Mesenchymal stem cell (in vitro differentiated cells and primary cell): ENCODE results near the gene DBF4B. TPM values are rescaled to one million over a fixed set of nuclear protein-coding genes. Genes with fewer than 3 reads are reported as not detected.

ENCODE experiments used
- DNase-seq: peaks from one replicate; pipeline ENCODE4 v3.0.0-alpha.2; 2013
- H2AFZ ChIP-seq: one replicate; pipeline ENCODE4 v1.6.1; 2013; ENCODE audit warnings: low read depth, mild to moderate bottlenecking, control low read depth, inconsistent platforms, low read length, moderate library complexity
- H2AK5ac ChIP-seq: 2 replicates; pipeline ENCODE4 v1.6.1; 2013; ENCODE audit warnings: low read length, moderate library complexity, mild to moderate bottlenecking, inconsistent platforms; ENCODE audit not compliant: severe bottlenecking
- H2BK120ac ChIP-seq: one replicate; pipeline ENCODE4 v1.6.1; 2013; ENCODE audit warnings: low read depth, mild to moderate bottlenecking, inconsistent platforms, low read length, moderate library complexity
- H2BK12ac ChIP-seq, 2 experiments: one replicate each; pipeline ENCODE4 v1.6.1; 2013; ENCODE audit warnings: inconsistent platforms in 2 of 2, low read length in 2 of 2, mild to moderate bottlenecking in 2 of 2, moderate library complexity in 2 of 2, control low read depth in 1 of 2
- H2BK15ac ChIP-seq: one replicate; pipeline ENCODE4 v1.6.1; 2013; ENCODE audit warnings: mild to moderate bottlenecking, low read depth, inconsistent platforms; ENCODE audit not compliant: poor library complexity, severe bottlenecking
- H2BK5ac ChIP-seq: 2 replicates; pipeline ENCODE4 v1.6.1; 2013; ENCODE audit warnings: low read depth, mild to moderate bottlenecking, low read length, control low read depth, inconsistent platforms; ENCODE audit not compliant: poor library complexity, severe bottlenecking
- H3K14ac ChIP-seq, 2 experiments: one replicate each; pipeline ENCODE4 v1.6.1; 2013; ENCODE audit warnings: inconsistent platforms in 2 of 2, low read length in 2 of 2, control low read depth in 1 of 2, mild to moderate bottlenecking in 1 of 2, moderate library complexity in 1 of 2
- H3K18ac ChIP-seq, 2 experiments: one replicate each; pipeline ENCODE4 v1.6.1; 2013; ENCODE audit warnings: inconsistent platforms in 2 of 2, low read length in 2 of 2, control low read depth in 1 of 2, low read depth in 1 of 2, mild to moderate bottlenecking in 1 of 2
- H3K23ac ChIP-seq, 2 experiments: one replicate each; pipeline ENCODE4 v1.6.1; 2013; ENCODE audit warnings: inconsistent platforms in 2 of 2, low read length in 2 of 2, mild to moderate bottlenecking in 2 of 2, moderate library complexity in 2 of 2, control low read depth in 1 of 2
- H3K27ac ChIP-seq: 2 replicates; pipeline ENCODE4 v1.5.1; 2013; ENCODE audit warnings: mild to moderate bottlenecking, moderate library complexity, low read length, control low read depth, inconsistent platforms; ENCODE audit not compliant: poor library complexity, severe bottlenecking
- H3K27me3 ChIP-seq, 2 experiments: 2 replicates each; pipeline versions ENCODE4 v1.6.1 to v1.7.0; 2013; ENCODE audit warnings: low read length in 2 of 2, mild to moderate bottlenecking in 2 of 2, moderate library complexity in 2 of 2, control low read depth in 1 of 2, inconsistent platforms in 1 of 2; ENCODE audit not compliant: control insufficient read depth in 1 of 2, insufficient read depth in 1 of 2
- H3K36me3 ChIP-seq, 2 experiments: 2 replicates each; pipeline versions ENCODE4 v1.6.1 to v1.7.0; 2013; ENCODE audit warnings: low read length in 2 of 2, control low read depth in 1 of 2, inconsistent platforms in 1 of 2, low read depth in 1 of 2, mild to moderate bottlenecking in 1 of 2; ENCODE audit not compliant: insufficient read depth in 2 of 2, control insufficient read depth in 1 of 2
- H3K4ac ChIP-seq, 2 experiments: one replicate each; pipeline ENCODE4 v1.6.1; 2013; ENCODE audit warnings: inconsistent platforms in 2 of 2, low read length in 2 of 2, mild to moderate bottlenecking in 2 of 2, moderate library complexity in 2 of 2, control low read depth in 1 of 2, low read depth in 1 of 2
- H3K4me1 ChIP-seq: 2 replicates; pipeline ENCODE4 v1.6.1; 2013; ENCODE audit warnings: low read depth, low read length, control low read depth; ENCODE audit not compliant: control insufficient read depth, insufficient read depth
- H3K4me2 ChIP-seq: 2 replicates; pipeline ENCODE4 v1.6.1; 2013; ENCODE audit warnings: low read length, mild to moderate bottlenecking, inconsistent platforms; ENCODE audit not compliant: poor library complexity, severe bottlenecking
- H3K4me3 ChIP-seq, 2 experiments: 2 replicates each; pipeline versions ENCODE4 v1.5.1 to v1.7.0; 2013; ENCODE audit warnings: low read length in 2 of 2, mild to moderate bottlenecking in 2 of 2, control low read depth in 1 of 2, low read depth in 1 of 2; ENCODE audit not compliant: insufficient read depth in 1 of 2
- H3K79me1 ChIP-seq: replicated peaks from 2 replicates; pipeline ENCODE4 v1.6.1; 2013; ENCODE audit warnings: mild to moderate bottlenecking, control low read depth, low read length, inconsistent platforms; ENCODE audit not compliant: poor library complexity, severe bottlenecking
- H3K9ac ChIP-seq: 2 replicates; pipeline ENCODE4 v1.7.0; 2013; ENCODE audit warnings: mild to moderate bottlenecking, low read length, moderate library complexity
- H3K9me3 ChIP-seq: 2 replicates; pipeline ENCODE4 v1.7.0; 2013; ENCODE audit warnings: mild to moderate bottlenecking, low read length; ENCODE audit not compliant: control insufficient read depth
- H4K8ac ChIP-seq: one replicate; pipeline ENCODE4 v1.6.1; 2013; ENCODE audit warnings: inconsistent platforms, mild to moderate bottlenecking, low read length, moderate library complexity
- H4K91ac ChIP-seq: one replicate; pipeline ENCODE4 v1.6.1; 2013; ENCODE audit warnings: mild to moderate bottlenecking, low read length, inconsistent platforms
- WGBS: methylation state at CpG from one replicate; pipeline ENCODE4 v1.1.7; 2013; ENCODE audit warnings: mixed read lengths; 5-methylcytosine and 5-hydroxymethylcytosine counted together
- polyA plus RNA-seq, 2 experiments: library from polyadenylated mRNA; stranded (reverse); fragments of 200-250 nt; gene quantifications; one replicate each; pipeline ENCODE4 v1.2.3, GENCODE V29; 2013

DBF4B gene
- 2.1 TPM for polyA plus RNA-seq (2013, experiment 1 of 2)
- polyA plus RNA-seq (2013, experiment 2 of 2), result 2.1 TPM

- Histone ChIP-seq H3K79me1 (peaks cover 14% of the 10 kb centered on the region), H3K27ac (peak within 1 kb of the TSS; percentile 73), H3K9ac (peak within 1 kb of the TSS; percentile 83), H4K91ac (peak within 1 kb of the TSS; percentile 52), H3K27me3 (no peaks in the 10 kb centered on the region), H3K4ac (peak within 1 kb of the TSS in 1 of 2 experiments; percentile 8), H3K14ac (peak within 1 kb of the TSS in 1 of 2 experiments; percentile 44), H3K36me3 (no peaks in the 10 kb centered on the region), H2BK5ac (no peak within 1 kb of the TSS), H3K9me3 (no peaks in the 10 kb centered on the region), H3K18ac (peak within 1 kb of the TSS; percentile 40 to 59), H2BK15ac (no peak within 1 kb of the TSS), H2AK5ac (peak within 1 kb of the TSS; percentile 65), H2AFZ (peak within 1 kb of the TSS; percentile 80), H2BK120ac (peak within 1 kb of the TSS; percentile 27), H3K23ac (peak within 1 kb of the TSS in 1 of 2 experiments; percentile 20), H3K4me2 (peak within 1 kb of the TSS; percentile 84), H2BK12ac (no peak within 1 kb of the TSS), H4K8ac (peak within 1 kb of the TSS; percentile 65), H3K4me1 (peaks cover 6% of the 10 kb centered on the region), H3K4me3 (peak within 1 kb of the TSS; percentile 81 to 91)
- WGBS, result under 1% methylated on average over 52 of the region's 52 CpGs
- DNase-seq, result peak; percentile 95
Observed at GRCh38 chr17:44708401-44709263, at the start of gene DBF4B. TSS of gene DBF4B (plus strand) at chr17:44708665. CDS start at chr17:44708821, 156 bp downstream.

GRCh38 chr17:44661835-44662234 lies 46.6 kb upstream of the DBF4B start:
- 83% methylated on average over 1 of the region's 2 CpGs for WGBS
- H3K14ac ChIP-seq, result no peak overlapping the region
- H3K9ac ChIP-seq, result no peak overlapping the region
- no peak overlapping the region for H2BK120ac ChIP-seq
- no peak overlapping the region for H3K27ac ChIP-seq
- H3K23ac ChIP-seq, result no peak overlapping the region
- no peak overlapping the region for H3K4me3 ChIP-seq
- H3K4me1 ChIP-seq, result peaks cover under 1% of the 10 kb centered on the region
- no peak overlapping the region for H2BK5ac ChIP-seq
- H3K36me3 ChIP-seq, result no peaks in the 10 kb centered on the region
- no peaks in the 10 kb centered on the region for H3K9me3 ChIP-seq
- no peak overlapping the region for H4K8ac ChIP-seq
- H2AFZ ChIP-seq, result no peak overlapping the region
- H3K18ac ChIP-seq, result no peak overlapping the region
- no peak overlapping the region for H2BK12ac ChIP-seq
- H3K79me1 ChIP-seq, result no peaks in the 10 kb centered on the region
- no peak overlapping the region for H2AK5ac ChIP-seq
- H4K91ac ChIP-seq, result no peak overlapping the region
- no peak overlapping the region for H3K4me2 ChIP-seq
- H3K4ac ChIP-seq, result no peak overlapping the region
- H2BK15ac ChIP-seq, result no peak overlapping the region
- DNase-seq, result no peak
- H3K27me3 ChIP-seq, result peaks cover 3 to 5% of the 10 kb centered on the region in 2 experiments

- H2AK5ac ChIP-seq, result no peak overlapping the region
- H3K4ac ChIP-seq, result no peak overlapping the region
- no peaks in the 10 kb centered on the region for H3K4me1 ChIP-seq
- no peak overlapping the region for H3K27ac ChIP-seq
- no peaks in the 10 kb centered on the region for H3K79me1 ChIP-seq
- no peak overlapping the region for H3K14ac ChIP-seq
- H3K4me2 ChIP-seq, result no peak overlapping the region
- no peak overlapping the region for H2BK120ac ChIP-seq
- no peaks in the 10 kb centered on the region for H3K9me3 ChIP-seq
- WGBS, result 93% methylated on average over 1 of the region's 1 CpG
- H3K23ac ChIP-seq, result no peak overlapping the region
- H3K36me3 ChIP-seq, result no peaks in the 10 kb centered on the region
- no peak overlapping the region for H2BK15ac ChIP-seq
- H3K9ac ChIP-seq, result no peak overlapping the region
- H2BK12ac ChIP-seq, result no peak overlapping the region
- no peak overlapping the region for H4K91ac ChIP-seq
- H3K18ac ChIP-seq, result no peak overlapping the region
- no peak overlapping the region for H2AFZ ChIP-seq
- no peaks in the 10 kb centered on the region for H3K27me3 ChIP-seq
- no peak overlapping the region for H3K4me3 ChIP-seq
- H2BK5ac ChIP-seq, result no peak overlapping the region
- H4K8ac ChIP-seq, result no peak overlapping the region
- no peak for DNase-seq
Observed at GRCh38 chr17:44663095-44663494, 45.4 kb upstream of the DBF4B start.

- no peak overlapping the region for H3K14ac ChIP-seq
- no peak overlapping the region for H3K27ac ChIP-seq
- no peak overlapping the region for H3K4me3 ChIP-seq
- no peaks in the 10 kb centered on the region for H3K4me1 ChIP-seq
- H3K18ac ChIP-seq, result no peak overlapping the region
- H2BK15ac ChIP-seq, result no peak overlapping the region
- H4K91ac ChIP-seq, result no peak overlapping the region
- no peak for DNase-seq
- no peak overlapping the region for H2AFZ ChIP-seq
- H3K9ac ChIP-seq, result no peak overlapping the region
- no CpG with 5 or more reads among the region's 1 CpG for WGBS
- no peak overlapping the region for H3K4ac ChIP-seq
- no peak overlapping the region for H2BK120ac ChIP-seq
- H3K27me3 ChIP-seq, result no peaks in the 10 kb centered on the region
- H3K79me1 ChIP-seq, result no peaks in the 10 kb centered on the region
- no peak overlapping the region for H4K8ac ChIP-seq
- H3K23ac ChIP-seq, result no peak overlapping the region
- H2AK5ac ChIP-seq, result no peak overlapping the region
- no peak overlapping the region for H2BK12ac ChIP-seq
- H3K4me2 ChIP-seq, result no peak overlapping the region
- H3K9me3 ChIP-seq, result no peaks in the 10 kb centered on the region
- no peak overlapping the region for H2BK5ac ChIP-seq
- no peaks in the 10 kb centered on the region for H3K36me3 ChIP-seq
Observed at GRCh38 chr17:44664867-44665266, 43.6 kb upstream of the DBF4B start.
